Measurements from ENCODE around the gene TOGARAM2.

GRCh38 chr2:29017716-29018435 lies 36.8 kb downstream of the TOGARAM2 start:
- TF ChIP-seq, protein P1, sequence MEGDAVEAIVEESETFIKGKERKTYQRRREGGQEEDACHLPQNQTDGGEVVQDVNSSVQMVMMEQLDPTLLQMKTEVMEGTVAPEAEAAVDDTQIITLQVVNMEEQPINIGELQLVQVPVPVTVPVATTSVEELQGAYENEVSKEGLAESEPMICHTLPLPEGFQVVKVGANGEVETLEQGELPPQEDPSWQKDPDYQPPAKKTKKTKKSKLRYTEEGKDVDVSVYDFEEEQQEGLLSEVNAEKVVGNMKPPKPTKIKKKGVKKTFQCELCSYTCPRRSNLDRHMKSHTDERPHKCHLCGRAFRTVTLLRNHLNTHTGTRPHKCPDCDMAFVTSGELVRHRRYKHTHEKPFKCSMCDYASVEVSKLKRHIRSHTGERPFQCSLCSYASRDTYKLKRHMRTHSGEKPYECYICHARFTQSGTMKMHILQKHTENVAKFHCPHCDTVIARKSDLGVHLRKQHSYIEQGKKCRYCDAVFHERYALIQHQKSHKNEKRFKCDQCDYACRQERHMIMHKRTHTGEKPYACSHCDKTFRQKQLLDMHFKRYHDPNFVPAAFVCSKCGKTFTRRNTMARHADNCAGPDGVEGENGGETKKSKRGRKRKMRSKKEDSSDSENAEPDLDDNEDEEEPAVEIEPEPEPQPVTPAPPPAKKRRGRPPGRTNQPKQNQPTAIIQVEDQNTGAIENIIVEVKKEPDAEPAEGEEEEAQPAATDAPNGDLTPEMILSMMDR (IDR thresholded peaks at IDR 0.05) = no peak
- TF ChIP-seq EP300 (IDR thresholded peaks at IDR 0.05) = no peak
- TF ChIP-seq POLR2A (IDR thresholded peaks at IDR 0.05) = no peak
